Measurements from ENCODE around the gene INPP5J. TPM values are rescaled to one million over a fixed set of nuclear protein-coding genes. Genes with fewer than 3 reads are reported as not detected.

The INPP5J gene
- total RNA-seq, 1 donor from 2014 or later = 4.6 TPM

GRCh38 chr22:31080164-31080847, 42.5 kb upstream of the INPP5J start:
- Histone ChIP-seq H3K27ac (peak overlapping the region; percentile 98), H3K4me3 (peak overlapping the region; percentile 96), H3K9me3 (no peaks in the 10 kb centered on the region), H3K36me3 (no peaks in the 10 kb centered on the region), H3K27me3 (ENCODE audit: low read depth) (no peaks in the 10 kb centered on the region), H3K4me1 (peaks cover 44% of the 10 kb centered on the region)
- intact Hi-C loops (cut with DNase I) = loop anchor here (10.0 kb wide), 1 partner anchor 136 kb away; no protein-coding TSS in a partner anchor
- ATAC-seq (no peak), DNase-seq (no peak)
- TF ChIP-seq CTCF (IDR thresholded peaks at IDR 0.05) = no peak

DNA sequence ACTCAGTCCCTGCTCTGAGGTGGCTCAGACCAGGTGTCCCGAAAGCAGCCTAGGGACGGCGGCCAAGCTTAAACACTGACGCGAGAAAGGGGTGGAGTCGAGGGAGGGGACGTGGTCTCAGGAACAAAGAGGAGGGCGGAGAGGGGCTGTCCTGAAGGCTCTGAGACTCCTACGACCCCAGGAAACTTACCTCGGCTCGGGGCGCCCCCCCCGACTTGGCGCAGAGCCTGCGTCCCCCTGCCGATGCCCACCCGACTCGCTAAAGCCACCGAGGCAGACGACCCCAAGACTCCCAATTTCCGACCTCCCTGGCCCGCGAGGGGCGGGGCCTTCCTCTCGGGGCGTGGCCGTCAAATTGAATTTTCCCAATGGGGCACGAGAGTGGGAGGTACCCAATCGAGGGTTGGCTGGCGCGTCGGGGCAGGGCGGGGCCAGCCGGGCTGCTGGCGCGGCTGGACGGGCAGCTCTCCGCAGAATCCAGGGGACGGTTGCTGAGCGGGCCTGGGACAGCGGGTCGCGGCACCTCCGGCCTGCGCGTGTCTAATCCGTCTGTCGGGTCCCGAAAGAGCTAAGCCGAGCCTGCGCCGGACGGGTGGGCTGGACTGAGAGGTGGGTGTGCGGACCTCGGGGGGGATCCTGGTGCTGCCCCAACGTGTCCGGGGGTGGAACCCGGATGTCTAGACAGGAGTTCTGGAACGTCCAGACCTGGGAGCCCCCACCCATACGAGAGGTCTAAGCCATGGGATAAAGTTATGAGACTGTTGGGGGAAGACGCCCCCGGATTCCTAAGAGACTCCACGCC, 41.7 kb upstream of the INPP5J start, which contains the start of gene SMTN:
SMTN (plus strand) TSS at position 471 of the 802 bp plus-strand sequence. CDS start 1,941 bp downstream, outside the sequence.
- no peak for TF ChIP-seq CTCF (IDR thresholded peaks at IDR 0.05)
- intact Hi-C loops (cut with DNase I) = loop anchor here (10.0 kb wide), 1 partner anchor 136 kb away; no protein-coding TSS in a partner anchor
- H3K4me3 ChIP-seq = peak within 1 kb of the TSS; percentile 96
- DNase-seq (peak; percentile 92), ATAC-seq (peak; percentile 88 to 89)
- no peaks in the 10 kb centered on the region for H3K36me3 ChIP-seq
- H3K27me3 ChIP-seq (ENCODE audit: low read depth) = no peaks in the 10 kb centered on the region
- peaks cover 51% of the 10 kb centered on the region for H3K4me1 ChIP-seq
- H3K9me3 ChIP-seq = no peaks in the 10 kb centered on the region
- peak within 1 kb of the TSS; percentile 98 for H3K27ac ChIP-seq

DNA sequence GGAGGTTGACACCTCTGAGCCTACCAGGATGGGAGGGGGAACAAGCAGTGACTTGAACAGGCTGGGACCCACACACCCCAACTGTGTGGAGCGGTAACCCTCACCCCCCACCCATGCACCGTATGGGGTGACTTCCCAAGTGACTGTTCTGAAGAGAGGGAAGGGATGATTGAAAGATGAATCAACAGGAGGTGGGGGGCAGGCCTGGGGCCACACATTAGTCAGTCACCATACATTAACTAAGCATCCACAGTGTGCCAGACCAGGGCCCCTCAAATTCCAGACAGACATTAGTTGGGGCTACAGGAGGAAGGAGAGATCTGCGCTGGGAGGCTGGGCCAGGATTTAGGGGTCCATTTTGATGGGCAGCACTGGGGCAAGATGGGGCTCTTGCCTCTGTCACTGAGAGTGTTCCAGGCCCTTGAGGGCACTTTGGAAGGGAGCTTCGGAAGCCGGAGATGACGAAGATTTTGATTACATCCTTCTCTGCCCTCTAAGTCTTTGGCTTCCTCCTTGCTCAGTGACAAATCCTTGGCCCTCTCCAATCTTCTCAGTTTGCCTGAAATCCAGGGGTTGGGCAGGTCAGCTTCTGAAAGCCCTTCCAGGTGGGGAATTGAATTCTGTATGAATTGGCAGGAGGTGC, 40.7 kb upstream of the INPP5J start:
- H3K36me3 ChIP-seq = peaks cover 2% of the 10 kb centered on the region
- H3K4me3 ChIP-seq = peak overlapping the region; percentile 96
- peaks cover 61% of the 10 kb centered on the region for H3K4me1 ChIP-seq
- H3K27ac ChIP-seq = peak overlapping the region; percentile 98
- no peaks in the 10 kb centered on the region for H3K27me3 ChIP-seq (ENCODE audit: low read depth)
- DNase-seq = no peak
- no peak for ATAC-seq
- no peaks in the 10 kb centered on the region for H3K9me3 ChIP-seq
- TF ChIP-seq CTCF (IDR thresholded peaks at IDR 0.05) = no peak
- intact Hi-C loops (cut with DNase I) = loop anchor here (10.0 kb wide), 1 partner anchor 137 kb away; no protein-coding TSS in a partner anchor

- no peak for ATAC-seq
- intact Hi-C loops (cut with DNase I) = loop anchor here (10.0 kb wide), 1 partner anchor 138 kb away; no protein-coding TSS in a partner anchor
- peaks cover 3% of the 10 kb centered on the region for H3K36me3 ChIP-seq
- H3K4me3 ChIP-seq = peak overlapping the region; percentile 96
- H3K27ac ChIP-seq = peak overlapping the region; percentile 98
- peaks cover 63% of the 10 kb centered on the region for H3K4me1 ChIP-seq
- H3K27me3 ChIP-seq (ENCODE audit: low read depth) = no peaks in the 10 kb centered on the region
- TF ChIP-seq CTCF (IDR thresholded peaks at IDR 0.05) = peak; percentile 63
- no peak for DNase-seq
- no peaks in the 10 kb centered on the region for H3K9me3 ChIP-seq
These were observed 40.0 kb upstream of the INPP5J start for GRCh38 chr22:31082606-31083376.
